RWPE2 (cell line): ENCODE results near the gene CCDC38.

Experiments
- ATAC-seq: fragments of 200-7000 bp; cut with Tn5 transposase; 3 replicates; pipeline ENCODE4 v1.9.1; 2021; ENCODE audit warnings: low read depth
- DNase-seq: peaks from one replicate; pipeline ENCODE4 v3.0.0-alpha.2; 2020; ENCODE audit warnings: low spot score
- H3K27ac ChIP-seq: fragments of 450-650 bp; 2 replicates; pipeline ENCODE4 v1.5.1; 2017; ENCODE audit warnings: mild to moderate bottlenecking; ENCODE audit not compliant: poor library complexity, severe bottlenecking
- H3K27me3 ChIP-seq: fragments of 250-450 bp; sonication (Bioruptor Pico); 2 replicates; pipeline ENCODE4 v1.5.1; 2021; ENCODE audit warnings: mild to moderate bottlenecking, moderate library complexity; ENCODE audit not compliant: insufficient read depth, poor library complexity, severe bottlenecking
- H3K36me3 ChIP-seq: fragments of 250-450 bp; sonication (Bioruptor Pico); 2 replicates; pipeline ENCODE4 v1.5.1; 2020; ENCODE audit warnings: low read depth, mild to moderate bottlenecking, moderate library complexity
- H3K4me1 ChIP-seq: fragments of 250-450 bp; sonication (Bioruptor Pico); 2 replicates; pipeline ENCODE4 v1.5.1; 2021; ENCODE audit warnings: mild to moderate bottlenecking, moderate library complexity; ENCODE audit not compliant: insufficient read depth, poor library complexity, severe bottlenecking
- H3K4me3 ChIP-seq: fragments of 250-450 bp; sonication (Bioruptor Pico); 2 replicates; pipeline ENCODE4 v1.5.1; 2021; ENCODE audit warnings: mild to moderate bottlenecking, moderate library complexity; ENCODE audit not compliant: severe bottlenecking
- H3K9me3 ChIP-seq: fragments of 250-450 bp; sonication (Bioruptor Pico); 2 replicates; pipeline ENCODE4 v1.5.1; 2021; ENCODE audit warnings: mild to moderate bottlenecking, moderate library complexity; ENCODE audit not compliant: severe bottlenecking
- TF ChIP-seq, protein P1 (sequence below): fragments of 450-650 bp; IDR thresholded peaks from one replicate; pipeline ENCODE4 v1.5.1; 2017; ENCODE audit warnings: mild to moderate bottlenecking, moderate library complexity; ENCODE audit not compliant: poor library complexity, severe bottlenecking

CCDC38 gene

DNA sequence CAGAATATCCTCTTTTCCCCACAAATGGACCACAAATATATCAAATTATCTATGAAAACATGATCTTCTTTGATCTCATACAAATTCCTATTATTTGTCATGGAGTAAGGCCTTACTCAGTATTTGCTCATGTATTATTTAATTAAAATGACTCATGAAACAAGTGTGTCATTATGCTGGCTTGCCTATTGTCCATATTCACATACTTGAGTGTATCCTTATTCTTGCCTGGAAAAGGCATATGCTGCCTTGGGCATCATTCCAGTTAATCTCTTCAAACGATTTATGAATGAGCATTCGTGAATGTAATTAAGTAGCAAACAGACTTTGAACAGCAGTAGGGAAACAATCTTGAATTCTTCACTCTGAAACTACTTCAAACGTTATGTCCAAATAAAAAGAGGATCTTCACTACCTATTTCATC lies 106.2 kb downstream of the CCDC38 start:
- Histone ChIP-seq H3K9me3 (no peaks in the 10 kb centered on the region), H3K4me3 (no peak overlapping the region), H3K27ac (no peak overlapping the region), H3K36me3 (no peaks in the 10 kb centered on the region), H3K27me3 (peaks cover 12% of the 10 kb centered on the region), H3K4me1 (peaks cover 20% of the 10 kb centered on the region)
- TF ChIP-seq, protein P1, sequence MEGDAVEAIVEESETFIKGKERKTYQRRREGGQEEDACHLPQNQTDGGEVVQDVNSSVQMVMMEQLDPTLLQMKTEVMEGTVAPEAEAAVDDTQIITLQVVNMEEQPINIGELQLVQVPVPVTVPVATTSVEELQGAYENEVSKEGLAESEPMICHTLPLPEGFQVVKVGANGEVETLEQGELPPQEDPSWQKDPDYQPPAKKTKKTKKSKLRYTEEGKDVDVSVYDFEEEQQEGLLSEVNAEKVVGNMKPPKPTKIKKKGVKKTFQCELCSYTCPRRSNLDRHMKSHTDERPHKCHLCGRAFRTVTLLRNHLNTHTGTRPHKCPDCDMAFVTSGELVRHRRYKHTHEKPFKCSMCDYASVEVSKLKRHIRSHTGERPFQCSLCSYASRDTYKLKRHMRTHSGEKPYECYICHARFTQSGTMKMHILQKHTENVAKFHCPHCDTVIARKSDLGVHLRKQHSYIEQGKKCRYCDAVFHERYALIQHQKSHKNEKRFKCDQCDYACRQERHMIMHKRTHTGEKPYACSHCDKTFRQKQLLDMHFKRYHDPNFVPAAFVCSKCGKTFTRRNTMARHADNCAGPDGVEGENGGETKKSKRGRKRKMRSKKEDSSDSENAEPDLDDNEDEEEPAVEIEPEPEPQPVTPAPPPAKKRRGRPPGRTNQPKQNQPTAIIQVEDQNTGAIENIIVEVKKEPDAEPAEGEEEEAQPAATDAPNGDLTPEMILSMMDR: no peak
- ATAC-seq (peak; percentile 96), DNase-seq (no peak)

DNA sequence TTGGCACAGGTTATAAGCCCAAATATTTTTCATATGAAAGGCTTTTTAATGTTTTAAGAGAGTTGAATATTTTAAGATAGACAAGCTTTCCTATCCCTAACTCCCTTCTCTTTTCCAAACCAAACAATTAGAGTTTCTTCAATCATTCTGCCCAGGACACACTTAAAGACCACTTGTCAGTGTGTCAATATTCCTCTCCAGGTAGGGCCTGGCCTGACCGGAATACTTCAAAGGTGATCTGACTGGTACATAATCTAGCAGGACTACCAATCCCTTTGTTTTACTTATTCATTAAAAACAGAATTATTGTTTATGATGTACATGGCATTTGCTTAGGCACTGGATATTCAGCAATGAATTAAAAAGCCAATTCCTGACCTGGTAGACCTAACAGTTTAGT lies 107.8 kb downstream of the CCDC38 start:
- no peaks in the 10 kb centered on the region for H3K9me3 ChIP-seq
- H3K27me3 ChIP-seq: peaks cover 25% of the 10 kb centered on the region
- no peak for DNase-seq

DNA sequence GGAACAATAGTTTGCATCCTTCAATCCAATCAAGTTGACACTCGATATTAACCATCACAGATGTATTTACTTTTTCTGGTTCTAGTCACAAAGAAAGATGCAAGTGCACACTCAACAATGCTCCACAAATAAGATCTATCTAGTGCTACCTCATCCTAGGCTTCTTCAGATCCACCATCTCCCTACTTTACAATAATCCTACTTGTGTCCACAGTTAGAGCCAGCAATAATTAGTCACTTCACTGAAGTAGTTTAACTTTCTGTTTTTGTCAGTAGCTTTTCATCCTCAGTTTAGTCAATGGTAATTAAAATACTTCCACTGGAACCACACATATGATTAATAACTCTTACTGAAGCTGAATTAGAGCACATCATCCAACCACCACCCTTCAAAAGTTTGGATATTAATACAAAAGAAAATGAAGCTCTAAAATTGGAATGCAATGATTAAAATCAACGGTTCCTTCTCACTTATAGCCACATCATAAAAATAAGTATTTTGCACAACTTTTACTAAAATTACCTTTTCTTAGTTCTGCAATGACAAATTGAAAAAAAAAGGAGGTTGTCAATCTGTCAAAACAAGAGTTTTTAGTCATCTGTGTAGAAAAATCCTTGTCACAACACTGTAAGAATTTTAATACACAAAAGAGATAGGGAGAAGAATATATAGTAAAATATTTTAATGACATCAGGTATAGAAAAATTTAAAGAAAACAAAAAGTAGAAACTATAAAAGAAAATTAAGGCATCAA lies 111.9 kb downstream of the CCDC38 start:
- peaks cover 19% of the 10 kb centered on the region for H3K27me3 ChIP-seq
- ATAC-seq: no peak
- H3K9me3 ChIP-seq: no peaks in the 10 kb centered on the region
- no peak overlapping the region for H3K4me3 ChIP-seq
- no peaks in the 10 kb centered on the region for H3K36me3 ChIP-seq
- TF ChIP-seq, protein P1: no peak
- H3K27ac ChIP-seq: no peak overlapping the region
- no peaks in the 10 kb centered on the region for H3K4me1 ChIP-seq
- DNase-seq: no peak

More for the DNA sequence above, 107.8 kb downstream of the CCDC38 start:
- no peaks in the 10 kb centered on the region for H3K36me3 ChIP-seq
- ATAC-seq: no peak
- TF ChIP-seq, protein P1: no peak
- H3K4me1 ChIP-seq: peaks cover 20% of the 10 kb centered on the region
- H3K27ac ChIP-seq: no peak overlapping the region
- H3K4me3 ChIP-seq: no peak overlapping the region

DNA sequence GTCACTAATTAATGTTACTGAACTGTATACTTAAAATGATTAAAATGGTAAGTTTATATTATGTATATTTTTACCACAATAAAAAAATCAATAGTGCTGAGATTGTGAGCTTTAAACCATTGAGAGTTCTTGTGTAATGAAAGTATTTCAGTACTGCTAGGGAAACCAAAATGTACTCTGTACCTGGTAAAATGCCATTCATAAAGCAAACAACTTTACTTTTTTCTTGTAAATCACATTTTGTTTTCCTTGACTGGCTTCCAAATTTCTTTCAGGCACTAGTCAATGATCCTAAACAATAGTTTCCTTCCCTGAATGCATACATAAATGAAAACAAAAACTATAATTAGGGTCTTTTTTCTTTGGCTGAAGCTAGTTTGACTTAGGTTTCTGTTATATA lies 113.0 kb downstream of the CCDC38 start:
- TF ChIP-seq, protein P1: no peak
- Histone ChIP-seq H3K4me3 (no peak overlapping the region), H3K9me3 (no peaks in the 10 kb centered on the region), H3K4me1 (no peaks in the 10 kb centered on the region), H3K27ac (no peak overlapping the region), H3K36me3 (no peaks in the 10 kb centered on the region), H3K27me3 (peaks cover 19% of the 10 kb centered on the region)
- no peak for DNase-seq
- ATAC-seq: no peak

DNA sequence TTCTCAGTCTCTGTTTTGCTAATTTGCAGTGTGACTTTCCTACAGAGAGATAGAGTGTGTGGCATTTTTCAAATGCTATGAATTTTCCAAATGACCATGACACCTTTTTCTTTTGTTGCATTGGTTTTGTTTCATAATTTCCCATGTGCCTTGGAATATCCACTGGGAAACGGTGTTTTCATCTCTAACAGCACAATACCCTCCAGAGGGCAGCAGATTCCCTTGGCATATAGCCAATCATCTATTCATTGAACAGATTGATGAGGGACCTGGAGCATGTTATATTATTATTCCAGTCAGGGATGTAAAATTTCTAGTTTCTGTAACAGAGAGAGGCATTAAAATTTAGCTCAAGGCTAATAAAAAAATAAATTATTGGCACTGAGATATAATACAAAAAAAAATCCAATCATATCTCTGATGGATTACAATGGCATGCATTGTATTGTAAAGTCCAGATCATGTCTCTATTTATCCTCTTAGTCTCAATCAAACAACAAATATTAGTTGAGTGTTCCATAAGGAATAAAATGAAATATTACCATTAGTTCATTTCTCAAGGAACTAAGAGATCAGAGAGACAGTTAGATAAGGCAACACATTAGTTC lies 122.2 kb downstream of the CCDC38 start:
- Histone ChIP-seq H3K36me3 (no peaks in the 10 kb centered on the region), H3K27me3 (peaks cover 6% of the 10 kb centered on the region), H3K9me3 (no peaks in the 10 kb centered on the region), H3K27ac (no peak overlapping the region), H3K4me3 (no peak overlapping the region), H3K4me1 (no peaks in the 10 kb centered on the region)
- TF ChIP-seq, protein P1: peak; percentile 87
- peak; percentile 50; the same call in 1 of the 3 replicates for ATAC-seq
- no peak for DNase-seq
